ENCODE results near the gene FBXL7.

DNA sequence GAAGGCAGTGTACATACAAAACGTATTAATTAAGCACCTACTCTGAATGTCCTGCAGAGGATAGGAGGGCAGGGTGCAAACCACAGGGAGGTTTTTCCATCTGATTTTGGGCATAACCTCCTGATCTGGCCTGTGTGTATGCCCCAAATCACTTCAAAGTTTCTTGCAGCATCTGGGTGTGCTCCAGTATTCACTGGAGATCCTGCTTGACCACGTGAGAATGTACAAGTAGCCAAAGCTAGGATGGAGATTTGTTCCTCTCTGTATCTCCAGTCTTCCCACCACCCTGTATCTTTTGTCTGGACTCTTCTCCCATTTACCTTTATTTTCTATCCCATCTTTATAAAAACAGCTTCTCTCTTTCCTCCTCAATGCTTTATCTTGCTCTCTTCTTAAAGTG is 207.7 kb downstream of the FBXL7 start:
- TF ChIP-seq, protein P1, sequence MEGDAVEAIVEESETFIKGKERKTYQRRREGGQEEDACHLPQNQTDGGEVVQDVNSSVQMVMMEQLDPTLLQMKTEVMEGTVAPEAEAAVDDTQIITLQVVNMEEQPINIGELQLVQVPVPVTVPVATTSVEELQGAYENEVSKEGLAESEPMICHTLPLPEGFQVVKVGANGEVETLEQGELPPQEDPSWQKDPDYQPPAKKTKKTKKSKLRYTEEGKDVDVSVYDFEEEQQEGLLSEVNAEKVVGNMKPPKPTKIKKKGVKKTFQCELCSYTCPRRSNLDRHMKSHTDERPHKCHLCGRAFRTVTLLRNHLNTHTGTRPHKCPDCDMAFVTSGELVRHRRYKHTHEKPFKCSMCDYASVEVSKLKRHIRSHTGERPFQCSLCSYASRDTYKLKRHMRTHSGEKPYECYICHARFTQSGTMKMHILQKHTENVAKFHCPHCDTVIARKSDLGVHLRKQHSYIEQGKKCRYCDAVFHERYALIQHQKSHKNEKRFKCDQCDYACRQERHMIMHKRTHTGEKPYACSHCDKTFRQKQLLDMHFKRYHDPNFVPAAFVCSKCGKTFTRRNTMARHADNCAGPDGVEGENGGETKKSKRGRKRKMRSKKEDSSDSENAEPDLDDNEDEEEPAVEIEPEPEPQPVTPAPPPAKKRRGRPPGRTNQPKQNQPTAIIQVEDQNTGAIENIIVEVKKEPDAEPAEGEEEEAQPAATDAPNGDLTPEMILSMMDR (conservative IDR thresholded peaks at IDR 0.05; ENCODE audit: low read length), result no peak
- no peak for TF ChIP-seq EZH2phosphoT487 (IDR thresholded peaks at IDR 0.05; ENCODE audit: borderline replicate concordance, low read depth, low read length)
